ENCODE results near the gene ELOVL6. TPM values are rescaled to one million over a fixed set of nuclear protein-coding genes. Genes with fewer than 3 reads are reported as not detected.
"Not testable (repeated sequence)": the region's sequence is repeated elsewhere in the genome, so short reads cannot be mapped to it uniquely, and the experiment has no call there.

The ELOVL6 gene
- total and polyA plus RNA-seq, 3 donors from 2014 or later = 1.3 to 3.5 (median 1.5) TPM

GRCh38 chr4:110160618-110161017, 37.8 kb downstream of the ELOVL6 start:
- intact Hi-C loops (cut with DNase I; ENCODE audit: low total_unique reads) = no loop called here
- no peak overlapping the region for H3K4me3 ChIP-seq
- H3K36me3 ChIP-seq (ENCODE audit: low read depth, missing control alignments) = no peaks in the 10 kb centered on the region
- DNase-seq = no peak
- H3K27ac ChIP-seq = no peak overlapping the region
- TF ChIP-seq CTCF (IDR thresholded peaks at IDR 0.05) = no peak
- no peak for TF ChIP-seq POLR2A (IDR thresholded peaks at IDR 0.05)
- no peaks in the 10 kb centered on the region for H3K9me3 ChIP-seq
- H3K27me3 ChIP-seq = no peaks in the 10 kb centered on the region
- no peaks in the 10 kb centered on the region for H3K4me1 ChIP-seq

- no peak for DNase-seq
- intact Hi-C loops (cut with DNase I; ENCODE audit: low total_unique reads) = no loop called here
- Histone ChIP-seq H3K4me3 (no peak overlapping the region), H3K36me3 (ENCODE audit: low read depth, missing control alignments) (no peaks in the 10 kb centered on the region), H3K27me3 (no peaks in the 10 kb centered on the region), H3K27ac (no peak overlapping the region), H3K4me1 (no peaks in the 10 kb centered on the region), H3K9me3 (no peaks in the 10 kb centered on the region)
- TF ChIP-seq POLR2A (IDR thresholded peaks at IDR 0.05) = no peak
- TF ChIP-seq CTCF (IDR thresholded peaks at IDR 0.05) = no peak
- 78 to 88% methylated on average over 4 of the region's 4 CpGs for WGBS, 2 donors
Observed at GRCh38 chr4:110159541-110159940, 38.9 kb downstream of the ELOVL6 start.

GRCh38 chr4:110157580-110157979, 40.8 kb downstream of the ELOVL6 start:
- Histone ChIP-seq H3K4me3 (no peak overlapping the region), H3K27me3 (no peaks in the 10 kb centered on the region), H3K9me3 (no peaks in the 10 kb centered on the region), H3K27ac (no peak overlapping the region), H3K36me3 (ENCODE audit: low read depth, missing control alignments) (no peaks in the 10 kb centered on the region), H3K4me1 (no peaks in the 10 kb centered on the region)
- no peak for DNase-seq
- WGBS, 2 donors = 96 to 98% methylated on average over 3 of the region's 3 CpGs
- no peak for TF ChIP-seq CTCF (IDR thresholded peaks at IDR 0.05)
- TF ChIP-seq POLR2A (IDR thresholded peaks at IDR 0.05) = no peak
- intact Hi-C loops (cut with DNase I; ENCODE audit: low total_unique reads) = no loop called here

- H3K36me3 ChIP-seq (ENCODE audit: low read depth, missing control alignments); H3K27ac ChIP-seq; DNase-seq; H3K4me1 ChIP-seq; H3K27me3 ChIP-seq; H3K9me3 ChIP-seq; H3K4me3 ChIP-seq; intact Hi-C loops (cut with DNase I; ENCODE audit: low total_unique reads): not testable (repeated sequence)
- 67 to 91% methylated on average over 5 of the region's 5 CpGs for whole genome bisulfite sequencing, 2 donors
Observed at GRCh38 chr4:110157166-110157565, 41.2 kb downstream of the ELOVL6 start.

- Histone ChIP-seq H3K27me3 (no peaks in the 10 kb centered on the region), H3K4me3 (no peak overlapping the region), H3K36me3 (ENCODE audit: low read depth, missing control alignments) (no peaks in the 10 kb centered on the region), H3K27ac (no peak overlapping the region), H3K9me3 (no peaks in the 10 kb centered on the region), H3K4me1 (no peaks in the 10 kb centered on the region)
- intact Hi-C loops (cut with DNase I; ENCODE audit: low total_unique reads) = no loop called here
- DNase-seq = no peak
- TF ChIP-seq CTCF (IDR thresholded peaks at IDR 0.05) (no peak), POLR2A (IDR thresholded peaks at IDR 0.05) (no peak)
- WGBS, 2 donors = 91 to 97% methylated on average over 6 of the region's 6 CpGs
Observed at GRCh38 chr4:110156442-110156841, 42.0 kb downstream of the ELOVL6 start.

All from testis (tissue), 3 donors.